Glutamatergic neuron (in vitro differentiated cells): ENCODE data around the gene MAML2. TPM values are rescaled to one million over a fixed set of nuclear protein-coding genes. Genes with fewer than 3 reads are reported as not detected.

Experiments used
- DNase-seq: peaks from one replicate; pipeline ENCODE4 v3.0.0; 2022
- H3K27ac Mint-ChIP-seq: one replicate; pipeline ENCODE4 v1.8.0; 2020; ENCODE audit warnings: mild to moderate bottlenecking, mixed read lengths, inconsistent platforms; ENCODE audit not compliant: unreplicated experiment
- H3K27me3 Mint-ChIP-seq: one replicate; pipeline ENCODE4 v1.8.0; 2020; ENCODE audit warnings: mild to moderate bottlenecking, moderate library complexity, mixed read lengths, inconsistent platforms; ENCODE audit not compliant: unreplicated experiment
- H3K36me3 Mint-ChIP-seq: one replicate; pipeline ENCODE4 v1.8.0; 2020; ENCODE audit warnings: mild to moderate bottlenecking, mixed read lengths, inconsistent platforms; ENCODE audit not compliant: unreplicated experiment
- H3K4me1 Mint-ChIP-seq: one replicate; pipeline ENCODE4 v1.8.0; 2020; ENCODE audit warnings: mild to moderate bottlenecking, low read depth, mixed read lengths, inconsistent platforms; ENCODE audit not compliant: unreplicated experiment
- H3K4me3 Mint-ChIP-seq: one replicate; pipeline ENCODE4 v1.8.0; 2020; ENCODE audit warnings: mild to moderate bottlenecking, mixed read lengths, inconsistent platforms; ENCODE audit not compliant: unreplicated experiment
- H3K9me3 Mint-ChIP-seq: one replicate; pipeline ENCODE4 v1.8.0; 2020; ENCODE audit warnings: mild to moderate bottlenecking, moderate library complexity, mixed read lengths, inconsistent platforms; ENCODE audit not compliant: unreplicated experiment
- total RNA-seq: library from RNA; stranded (reverse); fragmentation: NEBNext Ultra II Directional; extraction: Animal tissue kit (Norgen Biotek cat#: 25700); gene quantifications from one replicate; pipeline ENCODE4 v1.2.1, GENCODE V29; 2021; ENCODE audit not compliant: unreplicated experiment
- TF ChIP-seq, protein P1 (sequence below): fragments of 200-600 bp; sonication (generic); IDR thresholded peaks from one replicate; pipeline ENCODE4 v1.5.0; 2021; ENCODE audit not compliant: partially characterized antibody, unreplicated experiment

MAML2 gene
- total RNA-seq, 1 donor from 2014 or later: 2.1 TPM

GRCh38 chr11:96103721-96104120 is 239.3 kb downstream of the MAML2 start:
- Mint-ChIP-seq H3K4me1 (no peaks in the 10 kb centered on the region), H3K9me3 (no peaks in the 10 kb centered on the region), H3K27ac (no peak overlapping the region), H3K4me3 (no peak overlapping the region), H3K36me3 (no peaks in the 10 kb centered on the region), H3K27me3 (no peaks in the 10 kb centered on the region)
- TF ChIP-seq, protein P1, sequence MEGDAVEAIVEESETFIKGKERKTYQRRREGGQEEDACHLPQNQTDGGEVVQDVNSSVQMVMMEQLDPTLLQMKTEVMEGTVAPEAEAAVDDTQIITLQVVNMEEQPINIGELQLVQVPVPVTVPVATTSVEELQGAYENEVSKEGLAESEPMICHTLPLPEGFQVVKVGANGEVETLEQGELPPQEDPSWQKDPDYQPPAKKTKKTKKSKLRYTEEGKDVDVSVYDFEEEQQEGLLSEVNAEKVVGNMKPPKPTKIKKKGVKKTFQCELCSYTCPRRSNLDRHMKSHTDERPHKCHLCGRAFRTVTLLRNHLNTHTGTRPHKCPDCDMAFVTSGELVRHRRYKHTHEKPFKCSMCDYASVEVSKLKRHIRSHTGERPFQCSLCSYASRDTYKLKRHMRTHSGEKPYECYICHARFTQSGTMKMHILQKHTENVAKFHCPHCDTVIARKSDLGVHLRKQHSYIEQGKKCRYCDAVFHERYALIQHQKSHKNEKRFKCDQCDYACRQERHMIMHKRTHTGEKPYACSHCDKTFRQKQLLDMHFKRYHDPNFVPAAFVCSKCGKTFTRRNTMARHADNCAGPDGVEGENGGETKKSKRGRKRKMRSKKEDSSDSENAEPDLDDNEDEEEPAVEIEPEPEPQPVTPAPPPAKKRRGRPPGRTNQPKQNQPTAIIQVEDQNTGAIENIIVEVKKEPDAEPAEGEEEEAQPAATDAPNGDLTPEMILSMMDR: no peak
- DNase-seq: no peak

GRCh38 chr11:96103102-96103501 is 239.9 kb downstream of the MAML2 start:
- TF ChIP-seq, protein P1: no peak
- H3K4me1 Mint-ChIP-seq: no peaks in the 10 kb centered on the region
- H3K4me3 Mint-ChIP-seq: no peak overlapping the region
- no peaks in the 10 kb centered on the region for H3K9me3 Mint-ChIP-seq
- H3K27ac Mint-ChIP-seq: no peak overlapping the region
- no peaks in the 10 kb centered on the region for H3K27me3 Mint-ChIP-seq
- no peaks in the 10 kb centered on the region for H3K36me3 Mint-ChIP-seq
- DNase-seq: no peak

DNA sequence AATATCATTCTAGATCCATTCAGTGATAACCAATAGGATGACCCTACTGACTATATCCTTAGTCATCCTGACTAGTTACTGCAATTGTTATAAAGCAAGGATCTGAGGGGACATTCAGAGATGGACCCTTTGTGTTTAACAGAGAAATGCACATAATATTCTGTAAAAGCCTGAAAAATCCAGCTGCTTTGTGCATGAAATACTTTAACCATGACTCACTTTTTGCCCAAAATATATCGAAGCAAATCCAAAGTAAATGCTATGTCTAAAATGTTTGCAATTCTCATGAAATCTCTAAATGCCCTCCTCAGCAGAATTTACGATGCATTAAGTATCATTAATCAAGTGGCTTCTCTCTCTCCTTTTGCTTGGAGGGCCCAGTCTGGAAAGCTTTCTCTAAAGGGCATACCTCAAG is 240.3 kb downstream of the MAML2 start:
- TF ChIP-seq, protein P1: no peak
- Mint-ChIP-seq H3K36me3 (no peaks in the 10 kb centered on the region), H3K4me1 (no peaks in the 10 kb centered on the region), H3K9me3 (no peaks in the 10 kb centered on the region), H3K4me3 (no peak overlapping the region), H3K27me3 (no peaks in the 10 kb centered on the region), H3K27ac (no peak overlapping the region)
- DNase-seq: no peak

GRCh38 chr11:96101146-96101545 is 241.8 kb downstream of the MAML2 start:
- DNase-seq: no peak
- Mint-ChIP-seq H3K36me3 (no peaks in the 10 kb centered on the region), H3K4me1 (no peaks in the 10 kb centered on the region), H3K9me3 (no peaks in the 10 kb centered on the region), H3K4me3 (no peak overlapping the region), H3K27ac (no peak overlapping the region), H3K27me3 (no peaks in the 10 kb centered on the region)
- TF ChIP-seq, protein P1: no peak

DNA sequence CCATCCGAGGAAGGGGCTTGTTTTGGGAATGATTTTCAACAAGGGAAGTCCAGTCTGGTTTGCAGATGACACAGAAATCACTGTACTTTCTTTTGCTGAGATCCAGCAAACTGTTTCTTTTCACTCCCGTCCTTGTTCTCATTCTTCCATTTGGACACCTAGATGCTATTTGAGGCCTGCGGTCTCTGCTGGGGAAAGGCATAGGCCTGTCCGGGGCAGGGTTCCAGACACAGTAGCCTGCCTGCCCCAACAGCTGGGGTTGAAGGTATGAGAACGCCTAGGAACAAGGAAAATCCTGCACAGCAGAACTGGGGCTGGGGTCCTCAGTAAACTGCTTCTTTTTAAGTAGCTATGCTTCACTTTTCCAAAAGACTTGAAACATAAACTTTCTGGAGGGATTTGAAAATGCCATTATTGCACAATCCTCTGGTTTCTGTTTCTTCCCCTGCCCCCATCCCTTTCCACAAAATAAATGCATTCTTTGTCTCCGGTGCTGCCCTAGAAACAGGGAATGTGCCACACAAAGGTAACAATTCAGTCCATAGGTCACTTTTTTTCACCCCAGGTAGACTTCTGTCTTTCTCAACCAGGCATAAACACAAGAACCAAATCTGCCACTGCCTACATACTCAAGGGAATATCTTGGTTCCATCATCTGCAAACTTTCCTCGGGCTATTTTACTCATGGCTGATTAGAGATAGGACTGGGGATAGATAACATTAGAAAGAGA is 244.3 kb downstream of the MAML2 start:
- no peaks in the 10 kb centered on the region for H3K9me3 Mint-ChIP-seq
- no peaks in the 10 kb centered on the region for H3K36me3 Mint-ChIP-seq
- H3K4me3 Mint-ChIP-seq: no peak overlapping the region
- DNase-seq: no peak
- no peaks in the 10 kb centered on the region for H3K4me1 Mint-ChIP-seq
- H3K27me3 Mint-ChIP-seq: no peaks in the 10 kb centered on the region
- no peak overlapping the region for H3K27ac Mint-ChIP-seq
- TF ChIP-seq, protein P1: no peak
